MCF 10A (cell line): ENCODE results near the gene GIMAP2. TPM values are rescaled to one million over a fixed set of nuclear protein-coding genes. Genes with fewer than 3 reads are reported as not detected.

Source experiments
- BruUV-seq: library from RNA; stranded (reverse); fragments of 400-500 nt; replicated peaks from 2 replicates; lab custom pipeline; 2021; lab: Mats Ljungman, UMichigan
- CTCF ChIA-PET: fragments of 300-600 bp; sonication (Branson Sonifier 250); formaldehyde crosslinking; extraction: SDS; loops from one replicate; lab custom pipeline; 2021; ENCODE audit warnings: antibody characterized with exemption, inconsistent platforms; lab: Yijun Ruan, JAX
- POLR2A ChIA-PET: fragments of 300-600, 350-650 bp; sonication (Branson Sonifier 250); formaldehyde crosslinking; extraction: SDS; loops from one replicate; lab custom pipeline; 2020; ENCODE audit warnings: antibody characterized with exemption, inconsistent platforms; lab: Yijun Ruan, JAX
- DNase-seq: peaks from one replicate; pipeline ENCODE4 v3.0.0-alpha.2; 2018; ENCODE audit not compliant: unreplicated experiment
- H3K27ac Mint-ChIP-seq: one replicate; pipeline ENCODE4 v1.8.0; 2022; ENCODE audit warnings: mild to moderate bottlenecking, low read depth, mixed read lengths; ENCODE audit not compliant: unreplicated experiment
- H3K27me3 Mint-ChIP-seq: one replicate; pipeline ENCODE4 v1.8.0; 2022; ENCODE audit warnings: mixed read lengths; ENCODE audit not compliant: insufficient read depth, unreplicated experiment
- H3K36me3 Mint-ChIP-seq: one replicate; pipeline ENCODE4 v1.8.0; 2022; ENCODE audit warnings: mild to moderate bottlenecking, moderate library complexity, mixed read lengths; ENCODE audit not compliant: insufficient read depth, unreplicated experiment
- H3K4me1 Mint-ChIP-seq: one replicate; pipeline ENCODE4 v1.8.0; 2022; ENCODE audit warnings: mixed read lengths; ENCODE audit not compliant: insufficient read depth, unreplicated experiment
- H3K4me3 Mint-ChIP-seq: one replicate; pipeline ENCODE4 v1.8.0; 2022; ENCODE audit warnings: mild to moderate bottlenecking, moderate library complexity, mixed read lengths; ENCODE audit not compliant: unreplicated experiment
- H3K9me3 Mint-ChIP-seq: one replicate; pipeline ENCODE4 v1.8.0; 2022; ENCODE audit warnings: mixed read lengths; ENCODE audit not compliant: unreplicated experiment
- CTCF ChIP-seq: fragments of 200-600 bp; IDR thresholded peaks from one replicate; pipeline ENCODE4 v1.8.0; 2022; ENCODE audit warnings: antibody characterized with exemption, mild to moderate bottlenecking; ENCODE audit not compliant: unreplicated experiment
- intact Hi-C: fragments of 100-400 bp; cut with micrococcal nuclease; formaldehyde crosslinking; loops from 2 replicates; pipeline ENCODE4 v1.14.1; 2022
- total RNA-seq: library from RNA; stranded (reverse); gene quantifications from 2 replicates; pipeline ENCODE4 v1.2.3, GENCODE V29; 2022

The GIMAP2 gene
- total RNA-seq, 1 experiment from 2014 or later, result not detected

DNA sequence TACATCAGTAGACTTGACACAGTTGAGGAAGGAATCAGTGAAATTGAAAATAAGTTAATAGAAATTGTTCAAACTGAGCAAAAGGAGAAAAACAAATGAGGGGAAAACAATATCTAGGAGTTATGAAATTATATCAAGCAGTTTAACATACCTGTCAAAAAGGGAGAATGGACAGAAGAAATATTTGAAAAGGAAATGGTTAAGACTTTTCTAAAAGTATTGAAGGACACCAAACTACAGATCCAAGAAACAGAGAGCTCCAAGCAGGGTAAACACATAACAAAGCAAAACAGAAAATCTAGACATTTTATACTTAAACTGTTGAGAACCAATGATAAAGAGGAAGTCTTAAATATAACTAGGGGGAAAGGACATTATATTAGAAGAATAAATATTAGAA is 43.1 kb downstream of the GIMAP2 start:
- CTCF ChIA-PET, result interaction anchor here (0.7 kb wide), 1 partner anchor 36 kb away, joined by 3 read pairs; no protein-coding TSS in a partner anchor
- H3K27ac Mint-ChIP-seq, result no peak overlapping the region
- H3K4me1 Mint-ChIP-seq, result no peaks in the 10 kb centered on the region
- TF ChIP-seq CTCF, result no peak
- no peak for DNase-seq
- peaks cover 27% of the 10 kb centered on the region for H3K27me3 Mint-ChIP-seq
- no peak overlapping the region for H3K4me3 Mint-ChIP-seq
- BruUV-seq, result no TSS peak
- peaks cover 14% of the 10 kb centered on the region for H3K9me3 Mint-ChIP-seq
- POLR2A ChIA-PET, result no interaction called here
- intact Hi-C loops, result no loop called here
- no peaks in the 10 kb centered on the region for H3K36me3 Mint-ChIP-seq

- peaks cover 17% of the 10 kb centered on the region for H3K27me3 Mint-ChIP-seq
Measured at GRCh38 chr7:150731916-150732315, 46.4 kb downstream of the GIMAP2 start.

DNA sequence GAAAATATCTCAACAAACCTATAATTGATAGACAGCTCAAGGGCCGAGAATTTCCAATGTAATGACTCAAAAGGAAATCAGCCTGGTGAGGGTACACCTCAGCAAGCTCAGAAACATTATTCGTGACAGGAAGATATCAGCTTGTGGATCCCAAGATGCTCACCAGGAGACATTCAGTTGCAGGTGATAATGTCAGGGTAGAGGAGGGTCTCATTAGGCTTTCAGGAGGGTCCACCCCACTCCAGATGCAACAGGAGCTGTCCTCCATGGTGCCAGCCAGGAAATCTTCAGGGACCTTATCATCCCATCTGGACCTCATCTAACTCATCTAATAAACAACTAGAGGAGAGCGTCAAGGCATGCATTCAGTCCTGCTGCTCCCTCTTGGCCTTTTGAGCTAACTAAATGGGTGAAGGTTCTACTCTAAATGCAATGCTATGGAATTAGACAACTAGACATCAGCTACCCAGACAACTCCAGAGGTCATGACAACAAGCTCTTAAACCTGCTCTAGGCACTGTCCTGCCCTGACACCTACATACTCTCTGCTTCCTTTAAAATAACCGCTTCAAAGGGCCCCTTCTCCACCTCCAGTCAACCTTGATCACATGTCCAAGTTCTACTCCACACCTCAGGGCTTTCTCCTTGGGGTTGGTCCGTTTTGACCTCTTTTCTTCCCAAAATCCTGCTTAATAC is 47.4 kb downstream of the GIMAP2 start:
- no peak for DNase-seq
- H3K36me3 Mint-ChIP-seq, result no peaks in the 10 kb centered on the region
- H3K4me3 Mint-ChIP-seq, result no peak overlapping the region
- H3K27ac Mint-ChIP-seq, result no peak overlapping the region
- POLR2A ChIA-PET, result interaction anchor here (0.6 kb wide), 1 partner anchor 927 kb away, joined by 3 read pairs; no protein-coding TSS in a partner anchor
- intact Hi-C loops, result no loop called here
- CTCF ChIA-PET, result interaction anchor here (0.9 to 1.1 kb wide), 3 partner anchors 10 to 412 kb away, joined by 3 read pairs; no protein-coding TSS in a partner anchor
- TF ChIP-seq CTCF, result no peak
- peaks cover 8% of the 10 kb centered on the region for H3K9me3 Mint-ChIP-seq
- H3K27me3 Mint-ChIP-seq, result peaks cover 13% of the 10 kb centered on the region
- no peaks in the 10 kb centered on the region for H3K4me1 Mint-ChIP-seq
- BruUV-seq, result no TSS peak

More at GRCh38 chr7:150731916-150732315, 46.4 kb downstream of the GIMAP2 start:
- Mint-ChIP-seq H3K36me3 (no peaks in the 10 kb centered on the region), H3K27ac (no peak overlapping the region), H3K4me1 (no peaks in the 10 kb centered on the region), H3K9me3 (peaks cover 14% of the 10 kb centered on the region), H3K4me3 (no peak overlapping the region)
- no TSS peak for BruUV-seq
- TF ChIP-seq CTCF, result no peak
- ChIA-PET POLR2A (interaction anchor here (0.6 kb wide), 1 partner anchor 926 kb away, joined by 3 read pairs; no protein-coding TSS in a partner anchor), CTCF (interaction anchor here (1.1 kb wide), 1 partner anchor 16 kb away, joined by 3 read pairs; no protein-coding TSS in a partner anchor)
- no peak for DNase-seq
- intact Hi-C loops, result no loop called here

DNA sequence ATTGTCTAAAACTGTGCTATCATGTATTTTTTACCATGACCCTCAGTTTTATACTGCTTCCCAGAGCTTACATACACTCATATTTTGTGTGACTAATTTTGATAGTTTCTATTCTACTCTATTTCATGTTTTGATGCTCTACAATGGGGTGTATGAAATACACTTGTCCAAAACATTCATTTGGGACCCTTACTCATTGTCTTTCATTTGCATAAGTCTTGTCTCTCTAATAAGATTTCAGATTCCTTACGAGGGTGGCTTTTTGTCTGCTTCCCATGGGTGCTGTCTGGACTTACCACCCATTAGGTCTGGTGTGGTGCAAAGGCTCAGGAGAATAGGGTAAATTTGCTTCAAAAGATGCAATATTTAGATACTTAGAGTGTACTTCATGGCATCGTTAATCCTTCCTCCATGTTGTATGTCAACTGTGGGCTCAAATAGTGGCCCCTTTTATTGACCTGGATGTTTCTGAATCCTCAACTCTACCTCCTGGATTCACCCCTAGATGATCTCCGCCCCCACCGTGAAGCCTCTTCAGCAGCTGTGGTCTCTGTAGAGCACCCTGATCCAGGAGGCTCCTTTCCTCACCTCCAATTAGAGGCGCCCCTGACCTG is 48.1 kb downstream of the GIMAP2 start:
- ChIA-PET POLR2A (no interaction called here), CTCF (interaction anchor here (1.0 kb wide), 1 partner anchor 10 kb away, joined by 3 read pairs; no protein-coding TSS in a partner anchor)
- no peak for DNase-seq
- Mint-ChIP-seq H3K27me3 (peaks cover 7% of the 10 kb centered on the region), H3K27ac (no peak overlapping the region), H3K9me3 (peaks cover 5% of the 10 kb centered on the region), H3K4me3 (no peak overlapping the region), H3K36me3 (no peaks in the 10 kb centered on the region), H3K4me1 (peaks cover 4% of the 10 kb centered on the region)
- no TSS peak for BruUV-seq
- intact Hi-C loops, result no loop called here
- no peak for TF ChIP-seq CTCF
